NCI-H1417 treated with DMSO at 0.1 percent for 48 hours (cell line): ENCODE results near the gene LMOD2.

Source experiments
- DNase-seq: peaks from one replicate; lab custom pipeline; 2025; lab: John Stamatoyannopoulos, UW

LMOD2 gene

DNA sequence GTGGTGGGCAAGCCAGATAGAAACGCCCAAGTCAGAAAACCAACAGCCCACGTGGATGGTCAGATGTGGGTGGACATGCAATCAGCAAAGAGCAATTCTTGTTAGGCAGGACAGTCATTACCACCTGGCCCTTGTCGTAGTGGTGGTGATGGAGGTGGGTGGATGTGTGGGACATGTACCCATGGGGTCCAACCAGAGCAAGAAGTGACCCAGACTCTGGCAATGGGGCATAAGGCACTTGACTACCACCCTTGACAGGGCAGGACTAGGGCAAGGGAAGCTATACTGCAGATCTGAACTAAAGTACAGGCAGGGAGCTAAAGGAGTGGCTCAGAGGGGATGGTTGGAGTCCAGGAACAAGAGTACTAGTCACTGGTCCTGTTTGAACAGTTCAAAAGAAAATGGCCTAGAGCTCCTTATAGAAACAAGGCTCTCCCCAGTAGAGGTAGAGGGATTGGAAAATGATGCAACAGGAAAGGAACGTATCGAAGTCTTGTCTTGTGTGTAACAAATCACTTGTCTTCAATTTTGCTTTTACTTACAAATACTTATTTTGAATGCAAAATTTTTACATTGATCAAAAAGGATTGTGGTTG, 17.6 kb downstream of the LMOD2 start:
- DNase-seq = no peak

DNA sequence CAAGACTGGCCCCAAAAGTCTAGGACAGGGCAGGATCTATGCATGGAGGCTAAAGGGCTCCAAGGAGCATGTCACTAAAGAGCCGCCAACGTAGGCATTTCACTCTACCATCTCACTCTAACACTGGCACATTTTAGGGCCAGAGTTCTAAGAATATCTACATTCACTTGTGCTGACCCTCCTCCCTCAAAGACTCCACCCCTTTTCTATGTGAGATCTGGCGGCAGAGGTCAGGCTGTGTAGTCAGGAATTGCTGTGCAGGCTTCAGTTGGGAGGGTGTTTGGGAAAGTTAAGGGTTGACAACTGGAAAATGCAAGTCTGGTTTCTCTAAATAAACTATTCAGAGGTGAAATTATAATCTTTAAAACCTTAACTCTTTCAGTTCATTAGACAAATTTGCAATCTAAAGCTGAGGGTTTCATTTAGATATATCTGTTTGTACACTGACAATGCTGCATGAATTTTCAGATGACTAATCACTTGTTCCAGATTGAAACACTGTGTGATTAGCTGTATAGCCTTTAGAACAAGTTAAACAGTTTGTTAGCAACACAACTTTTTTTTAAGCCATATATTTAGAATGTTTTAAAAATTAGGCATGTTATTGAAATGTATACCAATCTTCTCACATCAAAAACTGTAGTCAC, 18.2 kb downstream of the LMOD2 start:
- no peak for DNase-seq

DNA sequence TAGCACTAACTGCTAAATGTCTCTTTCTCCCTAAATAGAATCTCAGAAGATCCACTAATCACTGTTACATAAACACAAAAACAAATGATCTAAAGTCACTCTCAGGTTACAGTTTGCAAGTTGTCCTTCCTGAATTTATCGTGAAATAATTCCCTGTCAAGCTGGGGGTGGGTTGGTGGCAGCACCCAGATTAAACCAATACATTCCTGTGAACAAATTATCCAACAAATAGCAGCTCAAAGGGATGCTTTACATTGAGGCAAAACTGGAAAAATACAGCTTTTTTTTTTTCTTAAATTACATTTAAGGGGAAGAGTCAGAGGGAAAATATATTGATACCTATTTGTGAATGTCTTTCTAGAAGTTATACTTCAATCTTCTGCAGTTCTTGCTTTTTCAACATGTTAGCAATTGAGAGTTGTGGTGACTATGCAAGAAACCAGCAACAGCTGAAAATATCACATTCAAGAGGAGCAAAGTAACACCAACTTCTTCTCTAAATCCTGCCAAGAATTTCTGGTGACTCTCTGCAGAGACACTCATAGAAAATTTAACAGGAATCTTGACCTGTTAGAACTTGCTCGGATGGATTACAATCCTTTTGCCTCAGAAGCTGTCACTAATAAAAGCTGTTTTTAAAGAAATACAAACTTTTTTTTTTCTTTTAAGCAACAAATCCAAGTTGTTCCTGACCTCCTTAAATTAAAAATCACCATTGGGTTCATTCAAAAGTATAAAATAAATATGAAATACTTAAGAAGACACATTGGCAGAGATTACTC, 18.9 kb downstream of the LMOD2 start:
- no peak for DNase-seq

DNA sequence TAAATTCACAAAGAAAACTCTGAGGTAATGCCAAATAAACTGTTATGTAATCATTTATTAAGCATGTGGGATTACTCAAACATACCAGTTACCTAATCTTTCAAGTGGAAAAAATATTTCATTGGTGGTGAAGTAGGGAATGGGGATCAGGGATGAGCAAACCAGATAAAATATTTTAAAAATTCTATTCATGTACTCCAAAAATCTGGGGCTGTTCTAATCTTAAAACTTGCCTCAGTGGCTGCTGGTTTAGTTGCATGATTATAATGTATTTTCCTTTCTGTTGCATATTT, 19.5 kb downstream of the LMOD2 start:
- no peak for DNase-seq

DNA sequence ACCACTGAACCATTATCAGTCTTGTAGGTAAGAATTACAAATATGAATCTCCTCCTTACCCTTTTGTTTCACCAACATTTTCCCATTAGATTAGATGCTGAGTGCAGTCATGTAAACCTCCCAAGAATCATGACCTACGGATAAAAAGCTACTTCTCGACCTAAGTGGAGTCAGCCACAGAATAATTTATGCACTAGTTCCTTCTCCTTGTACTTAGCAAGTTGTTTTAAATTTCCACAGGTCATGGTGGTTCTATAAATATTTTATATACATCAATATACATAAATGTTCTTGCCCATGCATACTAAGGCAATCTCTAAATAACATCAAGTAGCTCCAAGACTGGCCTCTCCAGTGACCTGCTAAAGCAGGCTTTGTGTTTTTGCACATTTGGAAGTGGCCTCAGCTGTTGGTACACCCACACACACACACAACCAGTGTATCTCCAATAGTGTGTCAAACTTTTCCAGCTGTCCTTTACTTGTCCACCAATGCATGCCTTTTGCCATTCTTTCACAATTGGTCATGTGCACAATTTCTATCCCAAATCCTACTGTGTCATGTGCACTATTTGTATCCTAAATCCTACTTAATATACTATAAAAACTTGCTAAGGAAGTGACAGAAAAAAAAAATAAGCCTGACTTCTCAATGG, 21.5 kb downstream of the LMOD2 start:
- DNase-seq = no peak

DNA sequence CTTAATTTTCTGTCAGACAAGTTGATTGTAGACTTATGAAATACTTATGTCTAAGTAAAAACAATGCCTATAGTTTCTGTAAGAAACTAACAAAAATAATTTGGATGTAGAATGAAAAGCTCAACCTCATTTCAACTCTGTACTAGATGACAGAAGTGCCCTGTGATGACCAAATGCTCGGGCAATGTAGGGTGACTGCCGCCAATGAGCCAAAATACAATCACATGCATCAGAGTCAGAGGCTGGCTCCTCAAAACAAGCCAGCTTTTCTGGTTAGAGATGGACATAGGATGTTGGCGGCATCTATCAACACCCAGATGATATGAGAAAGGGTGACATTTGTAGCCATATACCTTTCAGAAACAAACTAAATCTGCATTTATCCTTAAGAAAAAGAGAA, 23.9 kb downstream of the LMOD2 start:
- DNase-seq = no peak

DNA sequence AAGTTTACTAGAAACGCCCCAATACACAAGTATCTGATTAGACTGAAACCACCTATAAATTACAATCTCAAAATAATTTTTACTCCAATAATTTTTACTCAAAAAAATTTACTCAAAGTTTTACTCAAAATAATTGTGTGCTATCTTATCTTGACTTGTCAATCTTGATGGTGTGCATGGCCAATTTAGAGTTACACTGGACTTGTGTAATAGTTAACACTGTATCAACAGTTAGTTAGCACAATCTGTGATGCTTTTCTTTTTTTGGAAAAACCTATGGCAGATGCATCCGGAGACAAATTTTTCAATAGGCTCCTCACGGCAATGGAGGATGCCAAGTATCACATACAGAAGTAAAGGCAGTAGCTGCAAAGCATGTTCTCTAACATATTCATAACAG, 24.9 kb downstream of the LMOD2 start:
- DNase-seq = no peak

DNA sequence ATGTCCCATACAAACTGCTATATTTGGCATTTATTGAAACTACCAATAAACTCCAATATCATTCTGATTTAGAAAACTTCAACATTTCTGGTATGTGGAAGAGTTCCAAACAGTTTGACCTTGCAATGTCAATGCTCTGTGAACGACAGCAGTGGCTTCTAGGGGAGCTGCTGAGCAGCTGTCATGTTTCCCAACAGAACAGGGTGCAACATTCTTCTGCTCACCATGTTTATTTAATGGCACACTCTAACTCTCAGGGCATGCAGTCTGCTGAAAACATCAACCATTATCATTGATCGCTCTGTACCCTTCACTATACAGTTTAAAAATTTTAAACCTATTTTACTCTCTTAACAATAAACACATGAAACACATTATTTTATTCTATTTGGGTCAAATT, 25.9 kb downstream of the LMOD2 start:
- DNase-seq = no peak

DNA sequence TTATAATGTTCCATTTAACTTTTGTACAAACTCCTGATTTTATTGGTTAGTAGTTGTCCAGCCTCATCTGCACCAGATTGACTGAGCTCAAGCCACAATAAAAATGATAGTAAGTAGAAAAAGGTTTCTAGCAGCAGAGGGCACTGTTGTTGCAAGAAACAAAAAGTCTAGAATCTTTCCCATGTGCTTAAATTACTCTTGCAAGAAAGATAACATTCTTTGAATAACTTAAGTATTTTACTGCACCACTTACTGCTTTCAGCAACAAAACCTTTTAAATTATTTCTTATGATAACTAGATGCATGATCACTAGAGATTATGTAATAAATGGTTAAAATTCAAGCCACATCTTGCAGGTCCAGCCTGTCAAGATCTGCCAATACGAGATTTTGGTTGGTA, 27.0 kb downstream of the LMOD2 start:
- peak; percentile 13 for DNase-seq

DNA sequence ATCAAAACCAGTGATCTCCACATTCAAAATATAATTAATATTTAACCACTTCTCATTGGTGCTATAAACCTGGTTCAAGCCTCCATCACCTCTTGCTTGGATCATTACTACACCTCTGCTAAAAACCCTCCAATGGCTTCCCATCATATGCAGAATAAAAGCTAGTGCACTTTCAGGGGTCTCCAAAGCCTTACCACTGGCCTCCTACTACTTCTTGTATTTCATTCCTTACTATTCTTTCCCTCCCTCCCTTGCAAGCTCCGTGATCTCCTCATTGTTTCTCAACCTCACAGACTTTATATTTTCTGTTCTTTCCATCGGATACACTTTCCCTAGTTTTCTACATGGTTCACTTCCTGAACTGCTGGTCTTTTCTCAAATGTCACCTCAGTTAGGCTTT, 31.5 kb downstream of the LMOD2 start:
- DNase-seq = no peak

DNA sequence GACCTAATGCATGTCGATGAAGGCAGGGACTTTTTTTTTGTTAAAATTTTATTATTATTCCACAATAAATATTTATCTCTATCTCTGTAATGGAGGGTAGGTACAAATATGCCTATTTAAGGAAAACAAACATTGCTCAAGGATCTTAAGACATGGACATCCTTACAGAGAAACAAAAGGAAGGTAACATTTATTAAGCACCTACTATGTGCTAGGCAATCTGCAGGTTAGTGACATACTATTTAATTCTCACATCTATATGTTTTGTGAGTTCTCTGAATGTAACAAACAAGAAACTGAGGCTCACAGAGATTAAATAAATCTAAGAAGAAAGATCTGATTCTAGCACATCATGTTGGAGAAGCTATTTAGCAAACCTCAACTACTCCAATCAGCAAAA, 32.1 kb downstream of the LMOD2 start:
- DNase-seq = no peak

DNA sequence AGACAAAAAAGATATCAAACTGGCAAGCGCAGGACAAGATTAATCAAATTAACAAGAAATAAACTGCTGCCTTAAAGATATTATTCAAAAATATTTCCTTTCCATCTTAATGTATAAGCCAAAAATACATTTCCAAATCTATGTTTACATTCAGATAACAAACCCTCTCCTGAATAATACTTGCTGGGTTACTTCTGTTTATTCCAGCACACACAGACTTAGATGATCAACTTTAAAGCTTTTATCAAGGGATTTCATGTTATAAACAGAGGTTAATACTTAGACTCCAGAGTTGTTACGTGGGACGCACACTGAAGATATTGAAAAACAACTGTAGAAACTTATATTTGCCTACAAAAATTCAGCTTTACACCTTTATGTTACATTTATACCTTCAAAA, 33.6 kb downstream of the LMOD2 start:
- DNase-seq = no peak

DNA sequence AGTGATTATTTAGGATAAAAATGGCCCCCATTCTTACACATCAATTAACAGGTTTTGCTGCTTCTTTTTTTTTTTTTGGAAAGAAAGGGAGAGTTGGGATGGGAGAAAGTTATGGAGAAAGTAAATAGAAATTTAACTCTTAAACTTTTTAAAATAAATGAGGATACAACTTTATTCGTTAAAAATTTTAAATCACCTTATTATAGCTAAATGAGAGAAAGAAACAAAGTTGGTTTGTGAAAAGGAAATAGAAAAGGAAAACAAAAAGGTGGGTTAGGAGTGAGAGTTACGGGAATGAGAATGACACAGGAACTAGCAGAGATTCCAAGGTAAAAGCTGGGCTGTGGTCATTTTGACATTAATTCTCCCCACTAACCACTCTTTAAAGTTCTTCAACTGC, 34.9 kb downstream of the LMOD2 start:
- no peak for DNase-seq

DNA sequence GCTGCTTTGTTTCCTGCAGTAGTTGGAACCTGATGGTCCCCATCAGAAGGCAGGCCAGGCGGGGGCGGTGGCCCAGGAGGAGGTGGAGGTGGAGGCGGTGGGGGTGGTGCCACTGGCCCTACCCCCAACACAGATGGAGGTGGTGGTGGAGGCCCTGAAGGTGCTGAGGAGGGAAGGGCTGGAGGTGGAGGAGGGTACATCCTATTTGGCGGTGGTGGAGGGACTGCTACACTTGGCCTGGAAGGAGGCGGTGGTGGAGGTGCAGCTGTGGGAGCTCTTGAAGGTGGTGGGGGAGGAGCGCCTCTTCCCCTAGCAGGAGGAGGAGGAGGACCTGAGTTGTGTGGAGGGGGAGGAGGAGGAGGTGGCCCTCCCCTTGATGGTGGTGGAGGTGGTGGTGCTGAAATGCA, 36.8 kb downstream of the LMOD2 start:
- DNase-seq = no peak

DNA sequence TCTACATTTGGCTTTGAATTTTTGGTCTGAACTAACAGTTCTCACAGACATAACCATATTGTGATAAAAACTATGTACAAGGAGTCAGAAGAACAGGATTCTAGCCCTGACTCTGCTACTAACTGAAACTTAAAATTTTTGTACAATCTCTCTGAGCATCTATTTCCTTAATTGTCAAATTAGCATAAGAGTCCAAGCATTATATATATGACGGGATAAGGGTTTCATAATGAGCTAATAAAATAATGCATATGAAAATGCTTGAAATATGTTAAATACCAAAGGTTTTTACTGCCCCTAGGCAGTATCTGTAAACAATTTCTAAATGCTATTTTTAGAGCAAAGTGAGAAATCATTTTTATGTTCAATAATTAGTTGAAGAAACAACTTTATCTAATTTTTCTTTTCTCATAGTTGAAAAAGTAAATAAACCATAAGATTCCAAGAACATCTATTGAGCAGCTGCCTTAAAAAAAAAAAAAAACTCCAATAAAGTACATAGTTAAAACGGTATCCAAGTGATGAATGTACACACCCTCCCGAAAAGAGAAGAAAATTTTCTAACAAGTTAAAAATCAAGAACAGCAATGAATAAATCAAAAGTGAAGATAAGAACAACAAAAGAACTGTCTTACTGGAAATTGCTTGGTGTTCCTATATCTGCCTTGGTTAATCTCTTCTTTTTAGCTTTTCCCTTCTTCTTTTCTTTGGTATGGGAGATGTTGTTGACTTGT, 40.4 kb downstream of the LMOD2 start:
- no peak for DNase-seq

DNA sequence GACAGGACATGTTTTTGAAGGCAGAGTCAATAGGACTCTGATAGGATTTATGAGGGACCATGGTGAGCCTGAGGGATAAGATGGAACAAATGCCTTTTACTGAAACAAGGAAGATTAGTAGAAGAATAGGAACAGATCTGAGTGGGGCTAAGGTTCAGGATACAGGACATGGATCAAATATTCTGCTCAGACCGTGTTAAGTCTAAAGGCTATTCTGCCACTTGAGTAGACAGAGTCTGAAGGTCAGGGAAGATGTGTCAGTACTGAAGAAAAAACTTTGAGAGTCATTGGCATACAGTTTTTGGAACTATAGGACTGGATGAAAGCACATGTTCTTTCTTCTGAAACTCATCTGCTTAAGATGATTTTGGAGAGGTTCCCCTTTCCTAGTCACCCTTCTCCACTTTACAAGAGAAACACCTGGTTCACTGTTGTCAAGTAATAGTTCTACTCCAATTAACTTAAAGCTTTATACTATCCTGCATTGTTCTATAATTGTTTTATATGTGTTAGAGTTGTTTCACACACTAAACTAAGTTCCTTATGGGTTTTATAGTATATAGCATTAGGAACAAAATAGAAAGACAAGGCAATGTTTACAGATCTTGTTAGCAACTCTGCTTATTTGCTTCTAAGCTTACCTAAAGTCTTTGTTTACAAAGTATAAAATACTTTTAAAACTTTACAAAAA, 49.7 kb downstream of the LMOD2 start:
- DNase-seq = no peak

DNA sequence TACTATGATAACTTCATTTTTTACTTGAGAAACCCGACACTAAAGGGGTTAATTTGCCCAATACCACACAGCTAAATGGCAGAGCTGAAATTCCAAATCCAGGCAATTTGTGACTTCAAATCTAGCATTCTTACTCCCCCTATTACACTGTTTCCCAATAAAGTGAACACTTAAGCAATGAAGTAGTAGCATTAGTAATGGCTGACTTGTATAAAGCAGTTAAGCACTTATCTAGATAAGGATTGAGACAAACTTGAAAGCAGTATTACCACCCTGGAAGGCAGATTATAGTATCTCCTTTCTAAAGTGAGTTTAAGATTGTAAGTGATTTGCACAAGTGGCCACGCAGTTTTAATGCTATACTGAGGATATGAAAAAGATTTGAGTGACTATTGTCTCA, 53.9 kb downstream of the LMOD2 start:
- DNase-seq = no peak

DNA sequence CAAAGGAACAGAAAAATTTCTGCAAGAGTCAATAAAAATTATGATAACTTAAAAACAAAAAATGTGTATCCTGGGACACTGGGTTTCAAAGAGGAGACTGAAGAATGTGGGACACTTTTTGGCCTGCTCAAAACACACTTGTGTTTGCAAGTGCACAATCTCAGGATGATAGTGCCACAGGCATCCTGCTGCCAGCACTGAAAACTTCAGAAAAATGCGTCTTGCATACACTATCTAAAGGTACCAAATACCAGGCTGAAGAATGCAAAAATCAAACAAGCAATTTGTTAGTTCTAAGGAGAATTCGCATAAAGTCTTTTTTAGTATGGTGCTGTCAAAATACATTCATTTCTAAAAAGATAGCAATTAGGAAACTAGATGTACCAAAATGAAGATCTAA, 55.0 kb downstream of the LMOD2 start:
- no peak for DNase-seq

DNA sequence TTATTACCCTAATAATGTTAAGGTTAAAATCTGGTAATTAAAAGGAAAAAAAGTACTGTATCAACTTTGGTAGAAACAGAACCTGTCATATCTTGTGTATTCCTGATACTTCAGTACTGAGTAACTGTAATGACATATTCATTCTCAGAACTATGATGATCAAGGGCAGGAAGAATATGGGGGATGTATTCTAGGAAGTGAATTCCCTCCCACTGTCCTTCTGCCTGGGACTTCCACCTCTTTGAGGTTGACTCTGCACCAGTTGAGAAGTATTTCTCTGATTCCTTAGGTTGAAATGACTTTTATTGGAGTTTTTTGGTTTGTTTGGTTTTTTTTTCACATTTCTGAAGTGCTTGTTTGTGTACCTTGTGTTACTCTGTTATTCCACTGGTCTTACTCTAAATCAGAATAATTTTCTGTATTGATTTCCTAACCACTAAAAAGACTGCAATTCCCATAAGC, 56.2 kb downstream of the LMOD2 start:
- DNase-seq = no peak

DNA sequence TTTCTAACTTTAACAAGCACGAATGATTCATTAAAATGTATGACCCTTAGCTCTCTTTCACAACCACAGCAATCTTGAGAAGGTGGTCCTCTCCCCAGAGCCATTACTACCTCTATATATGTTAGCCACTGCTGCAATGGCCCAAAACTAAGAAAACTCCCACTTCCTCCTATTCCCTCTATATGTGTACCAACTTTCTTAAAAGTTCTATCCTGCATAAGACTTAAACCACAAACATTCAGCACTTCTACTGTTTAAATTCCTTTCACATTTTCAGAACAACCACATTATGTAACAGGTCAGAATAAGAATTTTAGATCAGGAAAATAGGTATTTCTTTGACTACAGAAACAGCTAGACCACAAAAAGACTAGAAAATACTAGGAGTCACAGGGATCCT, 57.0 kb downstream of the LMOD2 start:
- no peak for DNase-seq
